CD14-positive monocyte (primary cell): ENCODE results near the gene CKAP4. TPM values are rescaled to one million over a fixed set of nuclear protein-coding genes. Genes with fewer than 3 reads are reported as not detected.
A peak's percentile ranks its signal among the peaks of the same experiment; 100 is the strongest.

Source experiments
- DNase-seq, 3 donors: peaks; one replicate each; pipeline ENCODE4 v3.0.0-alpha.2; 2011 to 2022
- H2AFZ ChIP-seq: 2 replicates; pipeline ENCODE4 v1.6.0; 2012; ENCODE audit warnings: mild to moderate bottlenecking, low read depth, low read length, inconsistent platforms; ENCODE audit not compliant: insufficient read depth, poor library complexity, severe bottlenecking
- H3K27ac ChIP-seq, 2 donors: 1 replicate in 1 of 2; 2 replicates in 1 of 2; pipeline ENCODE4 v1.5.1; 2012 to 2013; ENCODE audit warnings: low read length in 2 of 2, control low read depth in 1 of 2, inconsistent platforms in 1 of 2, low read depth in 1 of 2, mild to moderate bottlenecking in 1 of 2
- H3K27me3 ChIP-seq, 2 donors: one replicate each; pipeline versions ENCODE4 v1.6.0 to v1.6.1; 2011 to 2013; ENCODE audit warnings: low read length in 2 of 2; ENCODE audit not compliant: control insufficient read depth in 2 of 2, insufficient read depth in 2 of 2
- H3K36me3 ChIP-seq, 2 donors: replicated peaks in 1 of 2; 1 replicate in 1 of 2; 2 replicates in 1 of 2; pipeline versions ENCODE4 v1.5.1 to v1.6.1; 2012 to 2013; ENCODE audit warnings: low read length in 2 of 2, control low read depth in 1 of 2, inconsistent platforms in 1 of 2, mild to moderate bottlenecking in 1 of 2; ENCODE audit not compliant: insufficient read depth in 2 of 2, control insufficient read depth in 1 of 2
- H3K4me1 ChIP-seq, 2 donors: 1 replicate in 1 of 2; 2 replicates in 1 of 2; pipeline versions ENCODE4 v1.5.1 to v1.6.1; 2012 to 2013; ENCODE audit warnings: low read length in 2 of 2, control low read depth in 1 of 2, inconsistent platforms in 1 of 2, mild to moderate bottlenecking in 1 of 2, moderate library complexity in 1 of 2; ENCODE audit not compliant: insufficient read depth in 2 of 2, control insufficient read depth in 1 of 2
- H3K4me2 ChIP-seq: replicated peaks from 2 replicates; pipeline ENCODE3; 2012; ENCODE audit warnings: low read length, moderate library complexity, mild to moderate bottlenecking; ENCODE audit not compliant: poor library complexity, severe bottlenecking; ENCODE audit errors: extremely low read depth
- H3K4me3 ChIP-seq, 3 experiments: fragments of 200-600 bp in 1 of 3; sonication (generic) in 1 of 3; replicated peaks in 1 of 3; 1 replicate in 2 of 3; 2 replicates in 1 of 3; pipeline ENCODE4 v1.5.1; 2011 to 2013; ENCODE audit warnings: low read length in 3 of 3, mild to moderate bottlenecking in 3 of 3, control low read depth in 2 of 3, low read depth in 2 of 3, inconsistent platforms in 1 of 3, moderate library complexity in 1 of 3
- H3K79me2 ChIP-seq: 2 replicates; pipeline ENCODE4 v1.6.0; 2012; ENCODE audit warnings: mild to moderate bottlenecking, control low read depth, inconsistent platforms, low read length, moderate library complexity; ENCODE audit not compliant: insufficient read depth
- H3K9ac ChIP-seq: 2 replicates; pipeline ENCODE4 v1.6.0; 2017; ENCODE audit warnings: low read length, mild to moderate bottlenecking; ENCODE audit not compliant: insufficient read depth, poor library complexity, severe bottlenecking
- H3K9me3 ChIP-seq, 2 donors: replicated peaks in 1 of 2; 1 replicate in 1 of 2; 2 replicates in 1 of 2; pipeline versions ENCODE4 v1.5.1 to v1.6.1; 2012 to 2013; ENCODE audit warnings: low read length in 2 of 2, control low read depth in 1 of 2; ENCODE audit not compliant: control insufficient read depth in 1 of 2, insufficient read depth in 1 of 2
- H4K20me1 ChIP-seq: 2 replicates; pipeline ENCODE4 v1.6.0; 2012; ENCODE audit warnings: mild to moderate bottlenecking, low read length, control low read depth, moderate library complexity; ENCODE audit not compliant: insufficient read depth
- H3K27ac Mint-ChIP-seq, 7 donors: one replicate each; pipeline ENCODE4 v1.8.0; 2020; ENCODE audit warnings: mild to moderate bottlenecking in 7 of 7, mixed read lengths in 7 of 7, moderate library complexity in 6 of 7, inconsistent platforms in 2 of 7
- H3K27me3 Mint-ChIP-seq, 3 donors: one replicate each; pipeline ENCODE4 v1.8.0; 2021 to 2022; ENCODE audit warnings: low read depth in 3 of 3, mild to moderate bottlenecking in 3 of 3, mixed read lengths in 3 of 3, moderate library complexity in 3 of 3, inconsistent platforms in 1 of 3
- H3K36me3 Mint-ChIP-seq, 2 donors: one replicate each; pipeline ENCODE4 v1.8.0; 2020; ENCODE audit warnings: mixed read lengths in 2 of 2, inconsistent platforms in 1 of 2, mild to moderate bottlenecking in 1 of 2
- H3K4me1 Mint-ChIP-seq: one replicate; pipeline ENCODE4 v1.8.0; 2020; ENCODE audit warnings: mild to moderate bottlenecking, mixed read lengths
- H3K4me3 Mint-ChIP-seq, 2 donors: one replicate each; pipeline ENCODE4 v1.8.0; 2020; ENCODE audit warnings: mild to moderate bottlenecking in 2 of 2, mixed read lengths in 2 of 2, moderate library complexity in 1 of 2
- H3K9me3 Mint-ChIP-seq, 7 donors: one replicate each; pipeline ENCODE4 v1.8.0; 2020 to 2022; ENCODE audit warnings: mixed read lengths in 7 of 7, mild to moderate bottlenecking in 6 of 7, moderate library complexity in 6 of 7, inconsistent platforms in 2 of 7
- WGBS: methylation state at CpG from one replicate; pipeline ENCODE4 v1.1.5; 2013; ENCODE audit warnings: missing lambda C conversion rate; ENCODE audit not compliant: insufficient coverage; 5-methylcytosine and 5-hydroxymethylcytosine counted together
- intact Hi-C, 2 donors: fragments of 100-400 bp; cut with micrococcal nuclease; formaldehyde crosslinking; loops; one replicate each; pipeline versions ENCODE4 v1.15.0 to v1.15.1; 2023
- polyA plus RNA-seq, 3 donors: library from polyadenylated mRNA; depleted of rRNA in 1 of 3; unstranded in 2 of 3; stranded (reverse) in 1 of 3; fragments of 300-500 nt in 2 of 3; fragments of >200 nt in 1 of 3; fragmentation: Illumina TruSeq in 2 of 3; gene quantifications; 1 replicate in 2 of 3; 2 replicates in 1 of 3; pipeline ENCODE4 v1.2.3, GENCODE V29; 2012 to 2021
- TF ChIP-seq, protein P1 (sequence below): fragments of 200-600 bp; IDR thresholded peaks from one replicate; pipeline ENCODE4 v1.8.0; 2022; ENCODE audit warnings: antibody characterized with exemption, mild to moderate bottlenecking

The CKAP4 gene
- polyA plus RNA-seq, 3 donors, result 46.9 to 59.4 (median 55.9) TPM

DNA sequence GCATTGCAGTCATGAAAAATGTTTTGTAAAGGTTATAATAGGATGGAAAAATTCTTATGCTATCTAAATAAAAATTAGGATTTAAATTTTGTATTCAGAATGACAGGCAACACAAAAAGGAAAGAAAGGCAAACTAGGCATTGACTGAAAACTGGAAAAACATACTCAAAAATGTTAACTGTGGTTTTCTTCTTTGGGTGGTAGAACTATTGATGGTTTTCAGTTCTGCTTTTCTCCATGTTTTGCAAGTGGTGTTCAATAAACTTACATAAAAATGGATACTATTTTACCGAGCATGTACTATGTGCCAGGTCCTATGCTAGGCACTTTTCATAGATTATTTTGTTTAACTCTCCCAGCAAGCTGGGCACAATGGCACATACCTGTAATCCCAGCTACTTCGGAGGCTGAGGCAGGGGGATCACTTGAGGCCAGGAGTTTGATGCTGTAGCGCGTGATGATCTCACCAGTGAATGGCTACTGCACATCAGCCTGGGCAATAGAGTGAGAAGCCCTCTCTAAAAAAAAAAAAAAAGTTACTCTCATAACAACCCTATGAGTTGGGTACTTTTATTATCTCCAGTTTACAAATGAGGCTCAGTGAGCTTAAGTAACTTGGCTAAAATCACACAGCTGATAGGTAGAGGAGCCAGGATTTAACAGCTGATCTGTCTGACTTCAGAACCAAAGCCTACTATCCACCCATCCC lies 28.4 kb upstream of the CKAP4 start:
- intact Hi-C loops, result no loop called here
- Histone ChIP-seq H2AFZ (no peak overlapping the region), H3K9ac (no peak overlapping the region), H4K20me1 (no peaks in the 10 kb centered on the region), H3K27me3 (no peaks in the 10 kb centered on the region), H3K79me2 (no peaks in the 10 kb centered on the region), H3K4me2 (no peak overlapping the region), H3K4me3 (no peak overlapping the region), H3K9me3 (no peaks in the 10 kb centered on the region), H3K27ac (no peak overlapping the region), H3K4me1 (peaks cover 32 to 53% of the 10 kb centered on the region in 2 donors), H3K36me3 (no peaks in the 10 kb centered on the region)
- peaks cover 0 to 7% (median 3%) of the 10 kb centered on the region in 7 donors for H3K9me3 Mint-ChIP-seq
- H3K27me3 Mint-ChIP-seq, result peaks cover 0 to 3% (median 0%) of the 10 kb centered on the region in 3 donors
- H3K27ac Mint-ChIP-seq, result peak overlapping the region in 1 of 7 donors; percentile 77
- no peak for DNase-seq
- peaks cover 45% of the 10 kb centered on the region for H3K4me1 Mint-ChIP-seq
- no peaks in the 10 kb centered on the region for H3K36me3 Mint-ChIP-seq
- no CpG with 5 or more reads among the region's 4 CpGs for WGBS
- H3K4me3 Mint-ChIP-seq, result no peak overlapping the region
- TF ChIP-seq, protein P1, sequence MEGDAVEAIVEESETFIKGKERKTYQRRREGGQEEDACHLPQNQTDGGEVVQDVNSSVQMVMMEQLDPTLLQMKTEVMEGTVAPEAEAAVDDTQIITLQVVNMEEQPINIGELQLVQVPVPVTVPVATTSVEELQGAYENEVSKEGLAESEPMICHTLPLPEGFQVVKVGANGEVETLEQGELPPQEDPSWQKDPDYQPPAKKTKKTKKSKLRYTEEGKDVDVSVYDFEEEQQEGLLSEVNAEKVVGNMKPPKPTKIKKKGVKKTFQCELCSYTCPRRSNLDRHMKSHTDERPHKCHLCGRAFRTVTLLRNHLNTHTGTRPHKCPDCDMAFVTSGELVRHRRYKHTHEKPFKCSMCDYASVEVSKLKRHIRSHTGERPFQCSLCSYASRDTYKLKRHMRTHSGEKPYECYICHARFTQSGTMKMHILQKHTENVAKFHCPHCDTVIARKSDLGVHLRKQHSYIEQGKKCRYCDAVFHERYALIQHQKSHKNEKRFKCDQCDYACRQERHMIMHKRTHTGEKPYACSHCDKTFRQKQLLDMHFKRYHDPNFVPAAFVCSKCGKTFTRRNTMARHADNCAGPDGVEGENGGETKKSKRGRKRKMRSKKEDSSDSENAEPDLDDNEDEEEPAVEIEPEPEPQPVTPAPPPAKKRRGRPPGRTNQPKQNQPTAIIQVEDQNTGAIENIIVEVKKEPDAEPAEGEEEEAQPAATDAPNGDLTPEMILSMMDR, result no peak

DNA sequence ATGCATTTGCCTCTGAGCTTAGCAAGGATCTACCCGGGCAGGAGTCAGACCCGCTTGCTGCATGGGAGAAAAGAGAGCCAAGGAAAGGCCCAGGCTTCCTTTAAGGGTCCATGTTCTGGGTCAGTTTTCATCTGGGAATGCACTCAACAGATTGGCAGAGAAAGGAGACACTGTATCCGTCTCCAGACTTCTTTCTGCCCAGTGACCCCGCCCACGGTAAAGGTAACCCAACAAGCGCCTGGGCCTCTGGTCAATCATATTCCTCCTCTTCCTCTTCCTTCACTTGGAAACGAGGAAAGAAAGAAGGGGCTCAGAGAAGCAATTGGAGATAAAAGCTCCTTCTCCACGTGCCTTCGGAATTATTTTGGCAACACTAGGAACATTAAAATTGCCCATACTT lies 27.6 kb upstream of the CKAP4 start:
- TF ChIP-seq, protein P1, result no peak
- no peak overlapping the region for H3K4me2 ChIP-seq
- intact Hi-C loops, result no loop called here
- peaks cover 32 to 56% of the 10 kb centered on the region in 2 donors for H3K4me1 ChIP-seq
- DNase-seq, result no peak
- peaks cover 0 to 6% (median 0%) of the 10 kb centered on the region in 3 donors for H3K27me3 Mint-ChIP-seq
- H3K4me3 ChIP-seq, result no peak overlapping the region
- no peaks in the 10 kb centered on the region for H3K79me2 ChIP-seq
- H4K20me1 ChIP-seq, result no peaks in the 10 kb centered on the region
- no peaks in the 10 kb centered on the region for H3K36me3 ChIP-seq
- H3K27me3 ChIP-seq, result no peaks in the 10 kb centered on the region
- peaks cover 0 to 6% (median 3%) of the 10 kb centered on the region in 7 donors for H3K9me3 Mint-ChIP-seq
- H3K4me1 Mint-ChIP-seq, result peaks cover 50% of the 10 kb centered on the region
- H3K9ac ChIP-seq, result no peak overlapping the region
- no peak overlapping the region for H3K27ac ChIP-seq
- H3K27ac Mint-ChIP-seq, result peak overlapping the region in 1 of 7 donors; percentile 14
- no peak overlapping the region for H2AFZ ChIP-seq
- WGBS, result 100% methylated on average over 2 of the region's 9 CpGs
- no peaks in the 10 kb centered on the region for H3K36me3 Mint-ChIP-seq
- H3K4me3 Mint-ChIP-seq, result no peak overlapping the region
- H3K9me3 ChIP-seq, result no peaks in the 10 kb centered on the region
